Activated T-cell treated with anti-CD3 and anti-CD28 coated beads for 4 hours (primary cell): Measurements from ENCODE around the gene FAT4.

Experiments used
- DNase-seq: peaks from one replicate; pipeline ENCODE4 v3.0.0-alpha.2; 2020

Gene FAT4

DNA sequence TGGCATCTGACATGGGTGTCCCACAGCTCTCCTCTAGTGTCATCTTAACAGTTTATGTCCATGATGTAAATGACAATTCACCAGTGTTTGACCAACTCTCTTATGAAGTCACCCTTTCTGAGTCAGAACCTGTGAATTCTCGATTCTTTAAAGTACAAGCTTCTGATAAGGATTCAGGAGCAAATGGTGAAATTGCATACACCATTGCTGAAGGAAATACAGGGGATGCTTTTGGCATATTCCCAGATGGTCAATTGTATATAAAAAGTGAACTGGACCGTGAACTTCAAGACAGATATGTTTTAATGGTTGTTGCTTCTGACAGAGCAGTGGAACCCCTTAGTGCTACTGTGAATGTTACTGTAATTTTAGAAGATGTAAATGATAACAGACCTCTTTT is 4.6 kb downstream of the FAT4 start:
- DNase-seq = no peak

DNA sequence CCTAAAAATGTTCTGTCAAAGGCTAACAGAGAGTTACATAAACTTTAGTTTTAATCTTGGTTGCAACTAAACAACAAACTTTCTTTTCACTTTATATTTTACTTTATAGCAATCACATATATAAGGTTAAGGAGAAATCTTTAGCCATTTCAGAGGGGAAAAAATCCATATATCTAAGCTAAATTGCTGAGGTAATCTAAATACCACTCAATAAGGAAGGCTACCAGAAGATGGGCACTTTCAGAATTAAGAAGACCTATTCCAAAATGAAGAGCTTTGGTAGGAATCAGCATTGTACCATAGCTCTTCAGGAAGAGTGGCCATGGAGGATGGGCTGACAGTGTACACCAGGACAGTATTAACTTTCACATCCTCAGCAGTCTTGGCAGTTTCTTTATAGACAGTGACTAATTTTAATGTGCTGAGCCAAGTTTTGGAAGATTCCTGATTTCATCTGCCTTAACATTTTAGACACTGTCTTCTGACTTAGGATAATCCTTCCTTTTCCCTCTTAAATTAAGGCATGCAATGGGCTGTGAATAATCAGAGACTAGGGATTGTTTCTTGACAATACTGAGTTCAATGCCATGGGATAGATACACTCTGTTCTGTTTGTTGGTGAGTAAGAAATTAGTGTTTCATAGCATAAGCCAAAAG is 7.1 kb downstream of the FAT4 start:
- no peak for DNase-seq

- DNase-seq = no peak
Measured at GRCh38 chr4:125322366-125322730, 7.6 kb downstream of the FAT4 start.

GRCh38 chr4:125323654-125324053 is 8.9 kb downstream of the FAT4 start:
- no peak for DNase-seq

DNA sequence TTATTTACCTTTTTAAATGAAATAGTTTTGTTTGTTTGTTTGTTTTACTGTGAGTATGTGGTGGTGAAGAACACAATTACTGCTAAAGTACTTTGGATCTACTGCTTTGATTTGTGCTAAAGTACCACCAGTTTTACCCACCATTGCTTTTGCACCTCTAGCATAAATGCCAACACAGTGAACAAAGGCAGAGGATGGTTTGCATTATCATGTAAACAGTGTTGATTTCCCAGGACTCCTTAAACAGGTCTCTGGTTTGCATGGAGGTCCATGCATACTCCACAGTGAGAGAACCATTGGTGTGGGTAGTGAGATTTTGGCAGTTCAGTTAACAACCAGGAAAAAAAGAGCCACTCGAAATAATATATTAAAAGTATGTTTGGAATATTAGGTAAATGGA is 11.0 kb downstream of the FAT4 start:
- DNase-seq = no peak

- no peak for DNase-seq
Measured at GRCh38 chr4:125331116-125331515, 16.4 kb downstream of the FAT4 start.

- no peak for DNase-seq
Measured at GRCh38 chr4:125334926-125335325, 20.2 kb downstream of the FAT4 start.

DNA sequence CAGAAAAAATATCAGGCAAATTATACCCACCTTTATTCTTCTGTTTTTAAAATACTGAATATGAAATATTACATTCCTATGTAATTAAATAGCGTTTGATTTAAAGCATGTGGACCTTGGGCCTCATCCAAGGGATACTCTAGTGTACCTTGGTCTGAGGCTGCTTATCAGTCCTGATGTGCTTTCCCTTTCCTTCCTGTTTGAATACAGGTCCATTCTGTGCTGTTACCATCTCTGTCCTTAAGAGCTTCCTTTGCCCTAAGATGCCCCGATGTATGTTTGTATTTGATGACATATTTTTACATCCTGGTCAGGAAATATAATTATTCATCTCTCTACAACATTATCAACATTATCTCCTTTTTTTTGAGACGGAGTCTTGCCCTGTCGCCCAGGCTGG is 24.1 kb downstream of the FAT4 start:
- DNase-seq = no peak

GRCh38 chr4:125344198-125344597 is 29.4 kb downstream of the FAT4 start:
- no peak for DNase-seq

DNA sequence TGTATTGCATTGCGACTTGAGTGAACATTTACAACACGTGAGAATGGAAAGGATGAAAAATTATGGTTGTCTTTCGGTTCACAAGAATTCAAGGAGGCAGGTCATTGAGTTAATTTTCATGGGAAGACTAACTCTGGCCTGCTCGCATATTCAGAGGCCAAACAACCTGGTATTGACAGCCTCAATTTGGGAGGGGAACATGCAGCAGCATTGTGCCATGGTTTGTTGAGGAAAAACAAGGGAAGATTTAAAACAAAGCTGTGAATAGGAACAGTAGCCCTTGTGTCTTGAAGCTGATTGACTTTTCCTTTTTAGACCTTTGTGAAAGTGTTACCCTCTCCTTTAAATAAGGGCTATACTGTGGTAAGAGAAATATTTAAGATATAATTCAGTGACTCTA is 31.9 kb downstream of the FAT4 start:
- no peak for DNase-seq

- DNase-seq = no peak
Measured at GRCh38 chr4:125350470-125351135, 35.8 kb downstream of the FAT4 start.

DNA sequence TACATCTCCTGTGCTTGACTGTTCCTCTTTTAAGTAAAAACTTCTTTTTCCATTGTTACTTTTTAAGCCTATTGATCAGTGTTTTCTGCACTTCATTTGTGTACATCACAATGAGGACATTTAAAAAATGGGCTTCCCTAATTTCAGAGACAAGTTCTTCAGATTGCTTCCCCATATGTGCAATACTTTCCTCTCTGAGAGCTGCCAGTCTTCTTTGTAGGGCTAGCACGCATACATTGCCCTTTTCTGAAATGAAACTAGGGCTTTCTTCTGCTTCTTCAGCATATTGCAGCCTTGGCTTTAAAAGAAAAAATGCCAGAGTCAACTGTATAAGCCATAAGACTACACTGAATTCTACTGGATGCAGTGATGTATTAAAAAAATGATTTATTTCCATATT is 37.8 kb downstream of the FAT4 start:
- DNase-seq = no peak

GRCh38 chr4:125353131-125353530 is 38.4 kb downstream of the FAT4 start:
- no peak for DNase-seq

- DNase-seq = no peak
Measured at GRCh38 chr4:125355791-125356190, 41.0 kb downstream of the FAT4 start.

GRCh38 chr4:125357675-125358074 is 42.9 kb downstream of the FAT4 start:
- no peak for DNase-seq

- no peak for DNase-seq
Measured at GRCh38 chr4:125358453-125358852, 43.7 kb downstream of the FAT4 start.

GRCh38 chr4:125359363-125359762 is 44.6 kb downstream of the FAT4 start:
- DNase-seq = no peak

- DNase-seq = no peak
Measured at GRCh38 chr4:125359960-125360634, 45.3 kb downstream of the FAT4 start.

GRCh38 chr4:125360727-125361126 is 46.0 kb downstream of the FAT4 start:
- no peak for DNase-seq
